Naive thymus-derived CD4-positive, alpha-beta T cell (primary cell): ENCODE measurements around the gene RNF166. TPM values are rescaled to one million over a fixed set of nuclear protein-coding genes. Genes with fewer than 3 reads are reported as not detected.

Source experiments
- microRNA-seq: library from miRNA; unstranded; fragments of <30 nt; microRNA quantifications from one replicate; pipeline ENCODE4 v1.2.0, GENCODE V29; 2022; ENCODE audit warnings: borderline microRNAs expressed
- polyA plus RNA-seq, 2 donors: library from polyadenylated mRNA; unstranded; fragments of 300-500 nt; fragmentation: Illumina TruSeq; gene quantifications; one replicate each; pipeline ENCODE4 v1.2.3, GENCODE V29; 2021
- total RNA-seq, 6 experiments: library from RNA in 5 of 6; stranded (reverse) in 5 of 6; gene quantifications; 1 replicate in 5 of 6; 2 replicates in 1 of 6; pipeline ENCODE4 v1.2.3 and lab custom pipeline; 2021 to 2026

Gene RNF166
- total and polyA plus RNA-seq, 7 experiments from 2014 or later: 67.7 to 324 (median 100) TPM

Small RNA genes lying within 50 kb of the gene (microRNA-seq; reads per million reads assigned to microRNA genes)
- not detected for gene MIR4722

Other genes starting within 250 kb of the RNF166 start
- gene ZC3H18, start 136.0 kb downstream of the RNF166 start, total RNA-seq: 10 to 100 TPM; 74.0 to 97.8 (median 82.6) TPM
- gene ZC3H18, start 136.0 kb downstream of the RNF166 start, polyA plus RNA-seq: 10 to 100 TPM; 11.0 to 23.9 TPM
- gene IL17C, start 67.8 kb downstream of the RNF166 start, total RNA-seq: under 1 TPM in 1 of 5 experiments, not detected in 4; 0.37 TPM
- not detected for gene IL17C, start 67.8 kb downstream of the RNF166 start, polyA plus RNA-seq
- gene CYBA, start 55.4 kb downstream of the RNF166 start, total RNA-seq: 100 to 1,000 TPM; 240 to 498 (median 281) TPM
- 100 to 1,000 TPM; 454 to 537 TPM for gene CYBA, start 55.4 kb downstream of the RNF166 start, polyA plus RNA-seq
- gene MVD, start 43.3 kb downstream of the RNF166 start, total RNA-seq: 10 to 100 TPM; 37.7 to 66.9 (median 42.7) TPM
- gene MVD, start 43.3 kb downstream of the RNF166 start, polyA plus RNA-seq: 10 to 100 TPM; 12.9 to 23.5 TPM
- gene SNAI3, start 19.9 kb downstream of the RNF166 start, total RNA-seq: 10 to 100 TPM in 1 of 5 experiments, 1 to 10 TPM in 4; 2.7 to 13.0 (median 6.1) TPM
- gene SNAI3, start 19.9 kb downstream of the RNF166 start, polyA plus RNA-seq: 10 to 100 TPM in 1 of 2 donors, 1 to 10 TPM in 1; 6.5 to 13.5 TPM
- gene CTU2, start 95 bp upstream of the RNF166 start, total RNA-seq: 10 to 100 TPM; 26.0 to 43.3 (median 28.3) TPM
- 10 to 100 TPM; 13.0 to 14.8 TPM for gene CTU2, start 95 bp upstream of the RNF166 start, polyA plus RNA-seq
- gene PIEZO1, start 78.8 kb upstream of the RNF166 start, total RNA-seq: 100 to 1,000 TPM in 4 of 5 experiments, 10 to 100 TPM in 1; 84.5 to 237 (median 124) TPM
- 10 to 100 TPM in 1 of 2 donors, 1 to 10 TPM in 1; 3.6 to 12.2 TPM for gene PIEZO1, start 78.8 kb upstream of the RNF166 start, polyA plus RNA-seq
- gene CDT1, start 97.4 kb upstream of the RNF166 start, total RNA-seq: 10 to 100 TPM in 1 of 5 experiments, 1 to 10 TPM in 1, under 1 TPM in 2, not detected in 1; 0.35 to 79.2 (median 1.6) TPM
- gene CDT1, start 97.4 kb upstream of the RNF166 start, polyA plus RNA-seq: under 1 TPM; 0.09 to 0.19 TPM
- gene APRT, start 105.5 kb upstream of the RNF166 start, total RNA-seq: 100 to 1,000 TPM; 134 to 178 (median 161) TPM
- 100 to 1,000 TPM; 446 to 513 TPM for gene APRT, start 105.5 kb upstream of the RNF166 start, polyA plus RNA-seq
- gene GALNS, start 150.5 kb upstream of the RNF166 start, total RNA-seq: 10 to 100 TPM; 48.6 to 64.3 (median 57.5) TPM
- gene GALNS, start 150.5 kb upstream of the RNF166 start, polyA plus RNA-seq: 10 to 100 TPM in 1 of 2 donors, 1 to 10 TPM in 1; 9.8 to 11.1 TPM
- 10 to 100 TPM; 32.3 to 73.4 (median 60.1) TPM for gene TRAPPC2L, start 150.7 kb upstream of the RNF166 start, total RNA-seq
- 100 to 1,000 TPM in 1 of 2 donors, 10 to 100 TPM in 1; 96.8 to 112 TPM for gene TRAPPC2L, start 150.7 kb upstream of the RNF166 start, polyA plus RNA-seq
- gene PABPN1L, start 160.3 kb upstream of the RNF166 start, total RNA-seq: not detected
- gene PABPN1L, start 160.3 kb upstream of the RNF166 start, polyA plus RNA-seq: not detected